GM21367 (cell line): ENCODE data around the gene PRR19.
"Not testable (repeated sequence)": the region's sequence is repeated elsewhere in the genome, so short reads cannot be mapped to it uniquely, and the experiment has no call there.

Source experiments
- ATAC-seq: cut with Tn5 transposase; IDR thresholded peaks from one replicate; pipeline ENCODE4 v1.9.1; 2021; ENCODE audit not compliant: unreplicated experiment

PRR19 gene

GRCh38 chr19:42325308-42325895, 23.5 kb downstream of the PRR19 start, which contains the start of gene MEGF8:
MEGF8 (plus strand) TSS chr19:42325635; CDS start chr19:42326244, 609 bp downstream.
- ATAC-seq: peak; percentile 73

GRCh38 chr19:42325896-42326771, 24.2 kb downstream of the PRR19 start:
- no peak for ATAC-seq

GRCh38 chr19:42326969-42327368, 25.0 kb downstream of the PRR19 start:
- ATAC-seq: no peak

- no peak for ATAC-seq
Observed at GRCh38 chr19:42327381-42327780, 25.4 kb downstream of the PRR19 start.

- no peak for ATAC-seq
Observed at GRCh38 chr19:42328106-42328505, 26.2 kb downstream of the PRR19 start.

GRCh38 chr19:42328854-42329253, 26.9 kb downstream of the PRR19 start:
- ATAC-seq: no peak

GRCh38 chr19:42330241-42330711, 28.3 kb downstream of the PRR19 start:
- no peak for ATAC-seq

GRCh38 chr19:42331333-42331732, 29.4 kb downstream of the PRR19 start:
- not testable (repeated sequence) for ATAC-seq

GRCh38 chr19:42332059-42332458, 30.1 kb downstream of the PRR19 start:
- ATAC-seq: no peak

GRCh38 chr19:42333018-42333417, 31.1 kb downstream of the PRR19 start:
- ATAC-seq: no peak

GRCh38 chr19:42333975-42334696, 32.2 kb downstream of the PRR19 start:
- ATAC-seq: no peak

GRCh38 chr19:42334697-42335373, 32.9 kb downstream of the PRR19 start:
- no peak for ATAC-seq

GRCh38 chr19:42335374-42335936, 33.5 kb downstream of the PRR19 start:
- ATAC-seq: no peak

- no peak for ATAC-seq
Observed at GRCh38 chr19:42335971-42336370, 34.0 kb downstream of the PRR19 start.

- not testable (repeated sequence) for ATAC-seq
Observed at GRCh38 chr19:42339126-42339860, 37.4 kb downstream of the PRR19 start.

GRCh38 chr19:42339922-42340321, 38.0 kb downstream of the PRR19 start:
- ATAC-seq: not testable (repeated sequence)

GRCh38 chr19:42343344-42344110, 41.6 kb downstream of the PRR19 start:
- no peak for ATAC-seq

GRCh38 chr19:42344336-42344893, 42.5 kb downstream of the PRR19 start:
- ATAC-seq: no peak
